Measurements from ENCODE around the gene GNLY. TPM values are rescaled to one million over a fixed set of nuclear protein-coding genes. Genes with fewer than 3 reads are reported as not detected.

Gene GNLY
- total RNA-seq, 2 donors from 2014 or later, result not detected

DNA sequence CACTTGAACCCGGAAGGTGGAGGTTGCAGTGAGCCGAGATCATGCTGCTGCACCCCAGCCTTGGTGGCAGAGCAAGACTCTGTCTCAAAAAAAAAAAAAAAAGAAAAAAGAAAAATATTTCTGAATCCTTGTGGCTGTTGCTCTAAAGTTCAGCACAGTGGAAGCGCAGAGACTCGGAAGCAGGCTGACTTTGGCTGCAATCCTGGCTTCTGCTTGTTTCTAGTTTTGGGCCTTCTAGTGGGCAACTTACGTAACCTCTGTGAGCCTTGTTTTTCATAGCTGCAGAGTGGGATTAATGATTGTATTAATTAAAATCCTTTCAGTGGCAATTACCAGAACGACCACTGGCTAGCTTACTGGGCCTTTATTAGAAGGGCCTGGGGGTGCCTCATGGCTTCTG lies 28.4 kb downstream of the GNLY start:
- Mint-ChIP-seq H3K27ac (no peak overlapping the region), H3K27me3 (ENCODE audit: insufficient read depth) (peaks cover 28% of the 10 kb centered on the region)
- 84 to 95% methylated on average over 5 to 6 of the region's 6 CpGs for WGBS, 2 experiments (ENCODE audit: insufficient coverage in 1 of 2, insufficient read length in 1 of 2)

DNA sequence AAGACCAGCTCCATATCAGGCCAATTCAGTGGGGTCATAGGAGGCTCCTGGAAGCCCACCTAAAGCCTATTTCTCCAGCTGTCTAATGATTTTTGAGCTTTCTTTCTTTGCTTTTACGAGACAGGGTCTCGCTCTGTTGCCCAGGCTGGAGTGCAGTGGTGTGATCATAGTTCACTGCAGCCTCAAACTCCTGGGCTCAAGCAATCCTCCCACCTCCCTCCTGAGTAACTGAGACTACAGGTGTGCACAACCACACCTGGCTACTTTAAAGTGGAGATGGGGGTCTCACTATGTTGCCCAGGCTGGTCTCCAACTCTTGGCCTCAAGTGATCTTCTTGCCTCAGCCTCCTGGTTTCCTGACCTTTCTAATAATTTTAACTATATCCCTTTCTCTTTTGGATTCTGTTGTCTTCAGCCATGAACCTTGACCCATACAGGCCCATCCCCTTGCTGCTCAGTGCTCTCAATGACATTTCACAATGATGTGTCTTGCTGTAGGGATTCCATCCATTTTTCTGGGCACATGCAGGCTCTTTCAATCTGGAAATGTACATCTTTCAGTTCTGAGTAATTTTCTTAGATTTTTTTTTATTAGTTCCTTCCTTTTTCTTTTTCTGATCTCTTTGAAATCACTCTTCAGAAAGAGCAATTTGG lies 29.7 kb downstream of the GNLY start:
- H3K36me3 ChIP-seq (ENCODE audit: control insufficient read depth, insufficient read depth, low read length), result no peaks in the 10 kb centered on the region
- H3K27ac Mint-ChIP-seq, result no peak overlapping the region

More for the DNA sequence above, 28.4 kb downstream of the GNLY start:
- TF ChIP-seq, protein P1, sequence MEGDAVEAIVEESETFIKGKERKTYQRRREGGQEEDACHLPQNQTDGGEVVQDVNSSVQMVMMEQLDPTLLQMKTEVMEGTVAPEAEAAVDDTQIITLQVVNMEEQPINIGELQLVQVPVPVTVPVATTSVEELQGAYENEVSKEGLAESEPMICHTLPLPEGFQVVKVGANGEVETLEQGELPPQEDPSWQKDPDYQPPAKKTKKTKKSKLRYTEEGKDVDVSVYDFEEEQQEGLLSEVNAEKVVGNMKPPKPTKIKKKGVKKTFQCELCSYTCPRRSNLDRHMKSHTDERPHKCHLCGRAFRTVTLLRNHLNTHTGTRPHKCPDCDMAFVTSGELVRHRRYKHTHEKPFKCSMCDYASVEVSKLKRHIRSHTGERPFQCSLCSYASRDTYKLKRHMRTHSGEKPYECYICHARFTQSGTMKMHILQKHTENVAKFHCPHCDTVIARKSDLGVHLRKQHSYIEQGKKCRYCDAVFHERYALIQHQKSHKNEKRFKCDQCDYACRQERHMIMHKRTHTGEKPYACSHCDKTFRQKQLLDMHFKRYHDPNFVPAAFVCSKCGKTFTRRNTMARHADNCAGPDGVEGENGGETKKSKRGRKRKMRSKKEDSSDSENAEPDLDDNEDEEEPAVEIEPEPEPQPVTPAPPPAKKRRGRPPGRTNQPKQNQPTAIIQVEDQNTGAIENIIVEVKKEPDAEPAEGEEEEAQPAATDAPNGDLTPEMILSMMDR (conservative IDR thresholded peaks at IDR 0.05), result no peak
- DNase-seq, result no peak
- Mint-ChIP-seq H3K4me1 (peaks cover 17% of the 10 kb centered on the region), H3K9me3 (peaks cover 6% of the 10 kb centered on the region), H3K4me3 (no peak overlapping the region), H3K36me3 (ENCODE audit: low read depth) (no peaks in the 10 kb centered on the region)
- no peak overlapping the region for H3K4me3 ChIP-seq (ENCODE audit: low read length)
- H3K9ac ChIP-seq (ENCODE audit: extremely low read depth, low read length, poor library complexity, severe bottlenecking), result no peak overlapping the region
- peaks cover 21% of the 10 kb centered on the region for H3K27me3 ChIP-seq (ENCODE audit: control insufficient read depth, insufficient read depth, low read length, poor library complexity, severe bottlenecking)
- H3K27ac ChIP-seq (ENCODE audit: low read depth, low read length), result no peak overlapping the region
- peaks cover 12% of the 10 kb centered on the region for H3K4me1 ChIP-seq (ENCODE audit: control insufficient read depth, insufficient read depth, low read length)
- H3K36me3 ChIP-seq (ENCODE audit: control insufficient read depth, insufficient read depth, low read length), result no peaks in the 10 kb centered on the region
- H3K9me3 ChIP-seq (ENCODE audit: control insufficient read depth, low read length), result peaks cover 9% of the 10 kb centered on the region

DNA sequence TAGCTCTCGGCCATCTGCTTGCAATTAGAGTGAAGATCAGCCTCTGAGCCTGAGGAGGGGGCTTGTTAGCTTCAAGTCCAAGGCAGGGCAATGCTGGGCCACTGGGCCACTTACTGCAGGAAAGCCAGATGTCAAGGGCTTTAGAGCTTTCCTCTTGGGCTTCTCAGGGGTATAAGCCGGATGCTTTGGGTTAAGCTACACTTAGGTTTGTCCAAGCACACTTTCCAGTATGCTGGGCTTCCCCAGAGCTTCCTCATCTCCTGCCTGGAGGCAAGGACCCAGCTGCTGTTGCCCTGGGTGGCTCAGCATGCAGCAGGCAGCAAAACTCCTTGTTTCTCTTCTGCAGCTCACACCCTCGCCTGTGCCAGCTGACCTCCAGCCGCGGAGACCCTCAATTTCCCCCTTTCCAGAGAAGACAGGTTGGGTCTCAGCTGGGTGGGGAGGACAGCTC lies 30.6 kb downstream of the GNLY start:
- no peaks in the 10 kb centered on the region for H3K4me1 ChIP-seq (ENCODE audit: control insufficient read depth, insufficient read depth, low read length)
- 89 to 94% methylated on average over 5 of the region's 5 CpGs for WGBS, 2 experiments (ENCODE audit: insufficient coverage in 1 of 2, insufficient read length in 1 of 2)
- TF ChIP-seq, protein P1 (conservative IDR thresholded peaks at IDR 0.05), result no peak
- H3K27me3 ChIP-seq (ENCODE audit: control insufficient read depth, insufficient read depth, low read length, poor library complexity, severe bottlenecking), result peaks cover 24% of the 10 kb centered on the region
- Mint-ChIP-seq H3K27ac (no peak overlapping the region), H3K9me3 (peaks cover 6% of the 10 kb centered on the region), H3K4me3 (no peak overlapping the region), H3K36me3 (ENCODE audit: low read depth) (no peaks in the 10 kb centered on the region), H3K4me1 (peaks cover 7% of the 10 kb centered on the region), H3K27me3 (ENCODE audit: insufficient read depth) (peaks cover 26% of the 10 kb centered on the region)
- no peak overlapping the region for H3K4me3 ChIP-seq (ENCODE audit: low read length)
- no peak overlapping the region for H3K27ac ChIP-seq (ENCODE audit: low read depth, low read length)
- H3K9me3 ChIP-seq (ENCODE audit: control insufficient read depth, low read length), result peaks cover 9% of the 10 kb centered on the region
- no peak overlapping the region for H3K9ac ChIP-seq (ENCODE audit: extremely low read depth, low read length, poor library complexity, severe bottlenecking)
- H3K36me3 ChIP-seq (ENCODE audit: control insufficient read depth, insufficient read depth, low read length), result no peaks in the 10 kb centered on the region
- peak; percentile 43 for DNase-seq

More for the DNA sequence above, 29.7 kb downstream of the GNLY start:
- Mint-ChIP-seq H3K4me1 (peaks cover 6% of the 10 kb centered on the region), H3K4me3 (no peak overlapping the region), H3K36me3 (ENCODE audit: low read depth) (no peaks in the 10 kb centered on the region), H3K27me3 (ENCODE audit: insufficient read depth) (peaks cover 30% of the 10 kb centered on the region), H3K9me3 (peaks cover 6% of the 10 kb centered on the region)
- Histone ChIP-seq H3K4me1 (ENCODE audit: control insufficient read depth, insufficient read depth, low read length) (peaks cover 2% of the 10 kb centered on the region), H3K27me3 (ENCODE audit: control insufficient read depth, insufficient read depth, low read length, poor library complexity, severe bottlenecking) (peaks cover 30% of the 10 kb centered on the region), H3K27ac (ENCODE audit: low read depth, low read length) (no peak overlapping the region), H3K9me3 (ENCODE audit: control insufficient read depth, low read length) (peaks cover 9% of the 10 kb centered on the region), H3K4me3 (ENCODE audit: low read length) (no peak overlapping the region), H3K9ac (ENCODE audit: extremely low read depth, low read length, poor library complexity, severe bottlenecking) (no peak overlapping the region)
- 97% methylated on average over 2 of the region's 2 CpGs; no CpG with 5 or more reads in 1 of the 2 experiments for WGBS, 2 experiments (ENCODE audit: insufficient coverage in 1 of 2, insufficient read length in 1 of 2)
- DNase-seq, result no peak
- TF ChIP-seq, protein P1 (conservative IDR thresholded peaks at IDR 0.05), result no peak

Data from endodermal cell (in vitro differentiated cells).